ENCODE measurements around the gene CNRIP1. TPM values are rescaled to one million over a fixed set of nuclear protein-coding genes. Genes with fewer than 3 reads are reported as not detected.

CNRIP1 gene
- total and polyA plus RNA-seq, 3 donors from 2014 or later = 5.8 to 10.5 (median 9.2) TPM

DNA sequence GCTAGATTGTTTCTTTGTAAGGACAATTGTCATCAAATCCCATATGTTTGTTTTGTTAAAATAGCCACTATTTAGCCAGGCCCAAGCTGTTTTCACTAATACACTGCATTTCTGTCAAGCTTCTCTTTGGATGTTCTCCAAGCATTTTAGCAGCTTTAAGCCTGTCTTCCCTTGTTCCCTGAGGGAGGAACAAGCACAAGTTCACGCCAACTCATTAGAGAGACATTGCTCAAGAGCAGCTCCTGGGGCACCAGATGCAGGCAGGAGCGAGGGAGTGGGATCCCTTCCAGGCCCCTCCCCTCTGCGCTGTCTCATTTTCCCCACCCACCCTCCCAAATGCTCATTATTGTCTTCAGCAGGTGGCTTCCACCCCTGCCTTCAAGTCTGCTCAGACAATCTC, 34.9 kb downstream of the CNRIP1 start:
- H3K36me3 ChIP-seq (ENCODE audit: low read depth, missing control alignments) = no peaks in the 10 kb centered on the region
- WGBS, 2 donors = 61 to 72% methylated on average over 3 of the region's 3 CpGs
- H3K4me1 ChIP-seq = no peaks in the 10 kb centered on the region
- H3K9me3 ChIP-seq = no peaks in the 10 kb centered on the region
- no peak overlapping the region for H3K4me3 ChIP-seq
- intact Hi-C loops (cut with DNase I; ENCODE audit: low total_unique reads) = no loop called here
- no peak for TF ChIP-seq POLR2A (IDR thresholded peaks at IDR 0.05)
- TF ChIP-seq, protein P1, sequence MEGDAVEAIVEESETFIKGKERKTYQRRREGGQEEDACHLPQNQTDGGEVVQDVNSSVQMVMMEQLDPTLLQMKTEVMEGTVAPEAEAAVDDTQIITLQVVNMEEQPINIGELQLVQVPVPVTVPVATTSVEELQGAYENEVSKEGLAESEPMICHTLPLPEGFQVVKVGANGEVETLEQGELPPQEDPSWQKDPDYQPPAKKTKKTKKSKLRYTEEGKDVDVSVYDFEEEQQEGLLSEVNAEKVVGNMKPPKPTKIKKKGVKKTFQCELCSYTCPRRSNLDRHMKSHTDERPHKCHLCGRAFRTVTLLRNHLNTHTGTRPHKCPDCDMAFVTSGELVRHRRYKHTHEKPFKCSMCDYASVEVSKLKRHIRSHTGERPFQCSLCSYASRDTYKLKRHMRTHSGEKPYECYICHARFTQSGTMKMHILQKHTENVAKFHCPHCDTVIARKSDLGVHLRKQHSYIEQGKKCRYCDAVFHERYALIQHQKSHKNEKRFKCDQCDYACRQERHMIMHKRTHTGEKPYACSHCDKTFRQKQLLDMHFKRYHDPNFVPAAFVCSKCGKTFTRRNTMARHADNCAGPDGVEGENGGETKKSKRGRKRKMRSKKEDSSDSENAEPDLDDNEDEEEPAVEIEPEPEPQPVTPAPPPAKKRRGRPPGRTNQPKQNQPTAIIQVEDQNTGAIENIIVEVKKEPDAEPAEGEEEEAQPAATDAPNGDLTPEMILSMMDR (IDR thresholded peaks at IDR 0.05) = no peak
- no peaks in the 10 kb centered on the region for H3K27me3 ChIP-seq
- H3K27ac ChIP-seq = no peak overlapping the region
- DNase-seq = peak; percentile 27

DNA sequence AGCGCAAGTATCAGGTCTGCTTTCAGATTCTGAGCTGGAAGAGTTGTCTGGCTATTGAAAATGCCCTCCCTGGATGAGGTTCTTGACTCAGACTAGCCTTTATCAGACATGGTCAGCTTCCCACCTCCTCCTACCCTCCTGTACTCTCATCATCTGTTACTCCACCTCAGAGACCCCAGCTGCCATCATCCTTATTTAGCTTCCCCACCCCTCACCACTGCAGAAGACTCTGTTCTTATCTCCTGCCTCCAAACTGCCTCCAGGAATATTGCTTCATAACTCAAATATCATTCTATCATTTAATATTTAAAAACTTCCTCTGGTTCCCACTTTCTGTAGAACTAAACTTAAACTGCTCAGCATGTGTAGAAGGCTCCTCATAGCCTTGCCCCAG, 36.3 kb downstream of the CNRIP1 start:
- 87 to 97% methylated on average over 1 of the region's 1 CpG for WGBS, 2 donors
- Histone ChIP-seq H3K36me3 (ENCODE audit: low read depth, missing control alignments) (no peaks in the 10 kb centered on the region), H3K27me3 (no peaks in the 10 kb centered on the region), H3K9me3 (no peaks in the 10 kb centered on the region), H3K4me3 (no peak overlapping the region), H3K4me1 (no peaks in the 10 kb centered on the region), H3K27ac (no peak overlapping the region)
- TF ChIP-seq, protein P1 (IDR thresholded peaks at IDR 0.05) = no peak
- no peak for TF ChIP-seq POLR2A (IDR thresholded peaks at IDR 0.05)
- no peak for DNase-seq
- intact Hi-C loops (cut with DNase I; ENCODE audit: low total_unique reads) = no loop called here

DNA sequence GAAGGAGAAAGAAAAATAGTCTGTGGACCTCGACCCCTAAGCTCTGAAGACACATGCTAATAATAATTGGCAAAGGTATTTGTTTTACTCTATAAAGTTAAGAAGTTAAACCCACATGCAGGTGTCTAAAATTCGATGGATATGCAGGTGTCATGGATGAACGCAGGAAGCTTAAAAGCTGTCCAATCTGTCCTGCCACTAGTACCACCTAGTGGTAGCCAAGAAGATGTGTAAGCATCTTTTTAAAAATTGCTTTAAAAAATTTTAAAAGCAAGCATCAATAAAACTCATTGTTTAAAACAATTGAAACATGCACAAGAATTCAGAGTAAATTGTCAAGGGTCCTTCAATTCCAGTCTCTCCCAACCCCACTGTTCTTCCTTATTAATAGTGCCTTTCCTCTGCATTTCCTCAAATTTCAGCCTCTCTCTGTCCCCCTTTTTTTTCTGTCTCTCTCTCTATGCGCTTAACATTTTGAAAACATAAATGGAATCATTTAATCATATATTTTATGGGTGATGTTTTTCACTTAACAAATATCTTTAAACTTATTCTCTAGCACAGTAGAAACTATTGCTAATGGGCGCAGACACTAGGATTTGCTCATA, 36.8 kb downstream of the CNRIP1 start:
- Histone ChIP-seq H3K4me1 (no peaks in the 10 kb centered on the region), H3K27ac (no peak overlapping the region), H3K4me3 (no peak overlapping the region), H3K9me3 (no peaks in the 10 kb centered on the region), H3K36me3 (ENCODE audit: low read depth, missing control alignments) (no peaks in the 10 kb centered on the region), H3K27me3 (no peaks in the 10 kb centered on the region)
- 48 to 51% methylated on average over 5 of the region's 5 CpGs for WGBS, 2 donors
- no peak for DNase-seq
- intact Hi-C loops (cut with DNase I; ENCODE audit: low total_unique reads) = no loop called here
- TF ChIP-seq POLR2A (IDR thresholded peaks at IDR 0.05) = no peak
- TF ChIP-seq, protein P1 (IDR thresholded peaks at IDR 0.05) = peak; percentile 50 to 67 (median 54)

DNA sequence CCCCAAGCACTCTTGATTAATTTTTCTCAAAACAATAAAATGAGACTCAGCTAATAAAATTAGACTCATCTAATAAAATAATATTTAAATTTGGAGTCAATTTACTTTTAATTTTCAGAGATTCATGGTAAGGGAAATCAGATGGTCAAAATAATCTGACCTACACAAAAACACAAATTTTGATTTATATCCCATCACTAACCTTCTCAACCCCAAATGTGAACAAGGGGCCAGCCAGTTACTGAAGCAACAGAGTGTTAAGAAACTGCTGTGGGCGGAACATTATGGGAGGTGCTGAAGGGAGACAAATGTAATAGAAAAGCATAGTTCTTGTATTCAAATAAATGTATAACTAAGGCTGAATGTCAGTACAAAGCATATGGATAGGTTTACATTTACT, 39.0 kb downstream of the CNRIP1 start:
- 96 to 97% methylated on average over 1 of the region's 1 CpG for WGBS, 2 donors
- no peaks in the 10 kb centered on the region for H3K27me3 ChIP-seq
- DNase-seq = no peak
- TF ChIP-seq, protein P1 (IDR thresholded peaks at IDR 0.05) = no peak
- TF ChIP-seq POLR2A (IDR thresholded peaks at IDR 0.05) = no peak
- no peak overlapping the region for H3K4me3 ChIP-seq
- H3K36me3 ChIP-seq (ENCODE audit: low read depth, missing control alignments) = no peaks in the 10 kb centered on the region
- H3K27ac ChIP-seq = no peak overlapping the region
- H3K9me3 ChIP-seq = no peaks in the 10 kb centered on the region
- intact Hi-C loops (cut with DNase I; ENCODE audit: low total_unique reads) = no loop called here
- H3K4me1 ChIP-seq = no peaks in the 10 kb centered on the region

DNA sequence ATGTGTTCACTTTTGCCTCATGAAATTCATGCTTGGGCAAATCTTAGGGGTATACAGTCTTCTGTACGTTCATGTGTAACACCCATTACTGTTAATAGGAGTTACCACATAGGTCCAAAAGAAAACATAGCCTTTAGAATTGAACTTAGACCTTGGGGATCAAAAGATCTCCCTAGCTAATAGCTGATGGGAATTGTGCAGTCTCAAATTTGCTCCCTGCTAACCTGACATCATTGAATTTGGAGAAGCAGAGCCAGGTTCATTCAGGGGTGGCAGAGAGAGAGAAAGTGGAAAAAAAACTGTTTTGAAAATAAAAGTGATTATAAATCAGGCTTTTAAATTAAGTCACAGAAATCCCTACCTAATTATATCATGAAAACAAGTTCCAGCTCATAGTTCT, 39.4 kb downstream of the CNRIP1 start:
- DNase-seq = no peak
- Histone ChIP-seq H3K4me3 (no peak overlapping the region), H3K9me3 (no peaks in the 10 kb centered on the region), H3K36me3 (ENCODE audit: low read depth, missing control alignments) (no peaks in the 10 kb centered on the region), H3K27ac (no peak overlapping the region), H3K27me3 (no peaks in the 10 kb centered on the region), H3K4me1 (no peaks in the 10 kb centered on the region)
- no peak for TF ChIP-seq POLR2A (IDR thresholded peaks at IDR 0.05)
- TF ChIP-seq, protein P1 (IDR thresholded peaks at IDR 0.05) = no peak
- 85 to 96% methylated on average over 1 of the region's 1 CpG for WGBS, 2 donors
- intact Hi-C loops (cut with DNase I; ENCODE audit: low total_unique reads) = no loop called here
